Thyroid gland (tissue), 4 donors: ENCODE data around the gene TMEM145. TPM values are rescaled to one million over a fixed set of nuclear protein-coding genes. Genes with fewer than 3 reads are reported as not detected.
A peak's percentile ranks its signal among the peaks of the same experiment; 100 is the strongest.
"Not testable (repeated sequence)": the region's sequence is repeated elsewhere in the genome, so short reads cannot be mapped to it uniquely, and the experiment has no call there.

Experiments used
- DNase-seq, 2 donors: peaks; one replicate each; pipeline ENCODE4 v3.0.0-alpha.2; 2019
- H3K27ac ChIP-seq, 3 donors: fragments of 200-600 bp; sonication (generic); 1 replicate in 2 of 3; 2 replicates in 1 of 3; pipeline ENCODE4 v1.5.1; 2016 to 2019; ENCODE audit warnings: mild to moderate bottlenecking in 1 of 3, moderate library complexity in 1 of 3
- H3K27me3 ChIP-seq: fragments of 200-600 bp; sonication (generic); one replicate; pipeline ENCODE4 v1.5.1; 2019
- H3K36me3 ChIP-seq, 2 donors: fragments of 200-600 bp; sonication (generic); one replicate each; pipeline ENCODE4 v1.5.1; 2016 to 2019
- H3K4me1 ChIP-seq, 2 donors: fragments of 200-600 bp; sonication (generic); one replicate each; pipeline ENCODE4 v1.5.1; 2017 to 2019
- H3K4me3 ChIP-seq, 3 donors: fragments of 200-600 bp; sonication (generic); replicated peaks in 1 of 3; 1 replicate in 2 of 3; 2 replicates in 1 of 3; pipeline ENCODE4 v1.5.1; 2016; ENCODE audit warnings: mild to moderate bottlenecking in 1 of 3
- H3K9me3 ChIP-seq: fragments of 200-600 bp; sonication (generic); one replicate; pipeline ENCODE4 v1.5.1; 2017
- POLR2A ChIP-seq, 2 donors: fragments of 450-650 bp; IDR thresholded peaks; one replicate each; pipeline ENCODE4 v1.6.1; 2017; ENCODE audit warnings: antibody characterized with exemption in 2 of 2, mild to moderate bottlenecking in 2 of 2, moderate library complexity in 1 of 2
- WGBS, 2 donors: methylation state at CpG; one replicate each; pipeline ENCODE4 v1.1.5; 2017; 5-methylcytosine and 5-hydroxymethylcytosine counted together
- intact Hi-C: fragments of 100-400 bp; cut with DNase I; formaldehyde crosslinking; loops from one replicate; pipeline ENCODE4 v1.15.1; 2023
- total RNA-seq, 4 donors: library from RNA; depleted of rRNA; stranded (reverse); fragments of >200 nt; gene quantifications; one replicate each; pipeline ENCODE4 v1.2.3, GENCODE V29; 2016
- TF ChIP-seq, protein P1 (sequence below), 6 experiments: fragments of 200-600 bp in 3 of 6; fragments of 450-650 bp in 3 of 6; sonication (generic) in 3 of 6; IDR thresholded peaks; one replicate each; pipeline ENCODE4 v1.5.1; 2016 to 2019; ENCODE audit warnings: antibody characterized with exemption in 6 of 6, mild to moderate bottlenecking in 2 of 6, inconsistent platforms in 1 of 6, moderate library complexity in 1 of 6

TMEM145 gene
- 1 to 10 TPM in 1 of 4 donors, not detected in 3; 2.8 TPM for total RNA-seq

DNA sequence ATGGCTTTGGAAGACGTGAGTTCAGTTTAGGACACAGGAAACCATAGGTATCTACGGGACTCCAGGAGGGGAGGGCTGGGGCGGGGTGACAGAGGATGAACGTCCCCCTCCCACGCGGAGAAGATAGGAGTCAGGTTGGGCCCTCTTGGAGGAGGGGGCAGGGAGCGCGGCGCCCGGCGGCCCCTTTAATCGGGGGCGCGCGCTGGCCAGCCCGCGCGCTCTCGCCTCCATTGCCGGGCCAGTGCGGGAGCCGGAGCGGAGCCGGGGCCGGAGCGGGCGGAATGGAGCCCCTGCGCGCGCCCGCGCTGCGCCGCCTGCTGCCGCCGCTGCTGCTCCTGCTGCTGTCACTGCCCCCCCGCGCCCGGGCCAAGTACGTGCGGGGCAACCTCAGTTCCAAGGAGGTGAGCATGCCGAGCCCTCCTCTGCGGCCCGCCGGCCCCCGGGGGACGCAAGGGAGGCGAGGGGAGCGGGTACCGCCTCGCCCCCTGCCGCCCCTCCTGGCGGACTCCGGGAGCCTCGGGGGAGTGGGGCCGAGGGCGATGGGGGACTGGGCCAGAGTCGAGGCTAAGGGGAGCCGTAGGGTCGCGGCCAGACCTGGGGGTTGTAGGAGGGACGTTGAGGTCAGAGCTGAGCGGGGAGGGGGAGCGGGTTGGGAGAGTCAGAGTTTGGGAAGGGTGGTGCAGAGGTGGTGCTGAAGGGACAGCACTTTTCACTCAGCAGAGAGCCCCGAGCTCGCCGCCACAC, at the start of gene TMEM145:
Gene TMEM145 (plus strand): TSS at position 214 of the 744 bp plus-strand sequence. CDS start 68 bp downstream, at position 282.
- no peaks in the 10 kb centered on the region for H3K9me3 ChIP-seq
- peak in 1 of 2 donors; percentile 29 for DNase-seq
- H3K27me3 ChIP-seq, result no peaks in the 10 kb centered on the region
- peaks cover 5 to 10% of the 10 kb centered on the region in 2 donors for H3K4me1 ChIP-seq
- no peak for TF ChIP-seq POLR2A (IDR thresholded peaks at IDR 0.05)
- TF ChIP-seq, protein P1, sequence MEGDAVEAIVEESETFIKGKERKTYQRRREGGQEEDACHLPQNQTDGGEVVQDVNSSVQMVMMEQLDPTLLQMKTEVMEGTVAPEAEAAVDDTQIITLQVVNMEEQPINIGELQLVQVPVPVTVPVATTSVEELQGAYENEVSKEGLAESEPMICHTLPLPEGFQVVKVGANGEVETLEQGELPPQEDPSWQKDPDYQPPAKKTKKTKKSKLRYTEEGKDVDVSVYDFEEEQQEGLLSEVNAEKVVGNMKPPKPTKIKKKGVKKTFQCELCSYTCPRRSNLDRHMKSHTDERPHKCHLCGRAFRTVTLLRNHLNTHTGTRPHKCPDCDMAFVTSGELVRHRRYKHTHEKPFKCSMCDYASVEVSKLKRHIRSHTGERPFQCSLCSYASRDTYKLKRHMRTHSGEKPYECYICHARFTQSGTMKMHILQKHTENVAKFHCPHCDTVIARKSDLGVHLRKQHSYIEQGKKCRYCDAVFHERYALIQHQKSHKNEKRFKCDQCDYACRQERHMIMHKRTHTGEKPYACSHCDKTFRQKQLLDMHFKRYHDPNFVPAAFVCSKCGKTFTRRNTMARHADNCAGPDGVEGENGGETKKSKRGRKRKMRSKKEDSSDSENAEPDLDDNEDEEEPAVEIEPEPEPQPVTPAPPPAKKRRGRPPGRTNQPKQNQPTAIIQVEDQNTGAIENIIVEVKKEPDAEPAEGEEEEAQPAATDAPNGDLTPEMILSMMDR (IDR thresholded peaks at IDR 0.05), result no peak
- peak within 1 kb of the TSS in 1 of 3 donors; percentile 24 for H3K4me3 ChIP-seq
- intact Hi-C loops, result no loop called here
- 2 to 6% methylated on average over 13 to 18 of the region's 67 CpGs for WGBS, 2 donors
- H3K27ac ChIP-seq, result no peak within 1 kb of the TSS
- H3K36me3 ChIP-seq, result no peaks in the 10 kb centered on the region

DNA sequence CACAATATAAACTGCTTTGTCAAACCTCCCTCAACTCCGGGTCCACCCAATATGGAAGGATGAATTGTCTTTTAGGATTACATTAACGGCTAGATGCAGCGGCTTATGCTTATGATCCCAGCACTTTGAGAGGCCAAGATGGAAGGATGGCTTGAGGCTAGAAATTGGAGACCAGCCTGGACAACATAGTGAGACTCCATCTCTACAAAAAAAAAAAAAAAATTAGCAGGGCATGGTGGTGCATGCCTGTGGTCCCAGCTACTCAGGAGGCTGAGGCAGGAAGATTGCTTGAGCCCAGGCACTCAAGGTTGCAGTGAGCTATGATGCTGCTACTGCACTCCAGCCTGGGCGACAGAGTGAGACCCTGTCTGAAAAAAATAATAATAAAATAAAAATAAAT, 47.0 kb upstream of the TMEM145 start:
- H3K4me3 ChIP-seq, H3K36me3 ChIP-seq, H3K27me3 ChIP-seq, H3K27ac ChIP-seq, DNase-seq, intact Hi-C loops, H3K9me3 ChIP-seq: not testable (repeated sequence)
- WGBS, 2 donors, result 89 to 90% methylated on average over 4 of the region's 4 CpGs
- peaks cover 19 to 21% of the 10 kb centered on the region in 2 donors for H3K4me1 ChIP-seq

DNA sequence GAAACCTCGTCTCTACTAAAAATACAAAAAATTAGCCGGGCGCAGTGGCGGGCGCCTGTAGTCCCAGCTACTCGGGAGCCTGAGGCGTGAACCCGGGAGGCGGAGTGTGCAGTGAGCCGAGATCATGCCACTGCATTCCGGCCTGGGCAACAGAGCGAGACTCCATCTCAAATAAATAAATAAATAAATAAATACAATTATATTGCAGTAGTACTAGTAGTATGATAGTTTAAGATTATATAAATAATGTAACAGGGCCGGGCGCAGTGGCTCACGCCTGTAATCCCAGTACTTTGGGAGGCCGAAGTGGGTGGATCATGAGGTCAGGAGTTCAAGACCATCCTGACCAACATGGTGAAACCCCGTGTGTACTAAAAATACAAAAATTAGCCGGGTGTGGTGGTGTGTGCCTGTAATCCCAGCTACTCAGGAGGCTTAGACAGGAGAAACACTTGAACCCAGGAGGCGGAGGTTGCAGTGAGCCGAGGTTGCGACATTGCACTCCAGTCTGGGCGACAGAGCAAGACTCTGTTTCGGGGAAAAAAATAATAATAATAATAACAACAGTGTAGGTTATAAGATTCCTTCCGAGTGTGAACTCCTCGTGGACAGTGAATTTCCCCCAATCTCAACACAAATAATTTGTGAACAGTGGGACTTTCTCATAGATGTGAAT, 46.0 kb upstream of the TMEM145 start:
- H3K27ac ChIP-seq, DNase-seq, H3K36me3 ChIP-seq, H3K9me3 ChIP-seq, intact Hi-C loops, H3K4me3 ChIP-seq, H3K27me3 ChIP-seq: not testable (repeated sequence)
- WGBS, 2 donors, result 87% methylated on average over 25 of the region's 25 CpGs
- peaks cover 20 to 29% of the 10 kb centered on the region in 2 donors for H3K4me1 ChIP-seq

DNA sequence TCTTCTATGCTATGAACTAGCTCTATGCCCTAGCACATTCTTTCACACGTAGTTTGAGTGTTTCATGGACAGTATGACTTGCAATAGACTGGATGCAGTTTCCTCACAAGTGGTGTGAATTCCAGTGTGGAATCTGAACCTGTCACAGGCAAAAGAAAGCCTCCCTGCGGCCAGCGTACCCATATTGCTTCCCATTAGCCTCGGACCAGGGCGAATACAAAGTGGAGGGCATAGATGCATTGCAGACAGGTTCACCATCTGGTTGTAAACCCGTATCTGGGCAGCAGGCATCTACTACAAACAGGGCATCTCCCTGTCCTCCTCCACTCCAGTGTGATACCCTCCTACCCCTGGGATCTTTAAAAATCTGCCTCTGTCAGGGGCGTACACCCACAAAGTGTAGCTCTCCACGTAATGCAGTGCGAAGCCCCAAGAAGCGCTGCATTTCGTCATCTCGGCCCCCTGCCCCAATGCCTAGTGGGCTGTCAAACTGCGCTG, 45.4 kb upstream of the TMEM145 start:
- peak overlapping the region; percentile 4 to 66 (median 4) for H3K4me3 ChIP-seq
- WGBS, 2 donors, result 7 to 9% methylated on average over 7 to 13 of the region's 13 CpGs

DNA sequence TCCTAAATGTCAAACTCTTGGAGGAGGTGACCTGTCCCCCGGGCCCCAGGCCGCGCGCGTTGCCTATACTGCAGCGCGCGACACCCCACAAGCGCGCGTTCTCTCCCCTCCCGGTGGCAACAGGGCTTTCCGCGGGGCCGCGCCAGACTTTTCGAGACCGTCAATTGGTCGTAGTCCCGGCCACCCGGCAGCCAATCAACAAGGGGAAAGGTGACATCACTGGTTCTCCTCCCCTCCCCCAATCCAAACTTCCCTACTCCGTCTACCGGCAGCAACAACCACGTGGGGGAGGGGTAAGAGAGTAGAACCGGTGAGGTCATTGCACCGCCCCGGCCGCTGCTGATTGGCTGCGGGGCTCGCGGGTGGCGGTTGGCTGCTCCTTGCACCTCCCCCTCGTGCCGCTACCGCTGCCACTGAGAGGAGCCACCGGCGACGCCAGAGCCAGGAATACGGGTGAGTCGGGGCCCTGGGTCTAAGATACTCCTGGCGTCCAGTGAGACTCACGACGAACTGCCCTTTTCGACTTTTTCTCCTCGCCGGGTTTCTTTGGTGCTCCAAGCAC, 44.9 kb upstream of the TMEM145 start:
- H3K36me3 ChIP-seq, result peaks cover 13% of the 10 kb centered on the region in 2 donors
- no peaks in the 10 kb centered on the region for H3K9me3 ChIP-seq
- 0% methylated on average over 25 to 43 of the region's 46 CpGs for WGBS, 2 donors
- DNase-seq, result peak; percentile 99
- H3K27me3 ChIP-seq, result no peaks in the 10 kb centered on the region
- TF ChIP-seq, protein P1 (IDR thresholded peaks at IDR 0.05), result peak in 1 of 6 experiments; percentile 5
- peak in 1 of 2 donors; percentile 91 for TF ChIP-seq POLR2A (IDR thresholded peaks at IDR 0.05)
- H3K27ac ChIP-seq, result peak overlapping the region; percentile 96 to 100 (median 99)
- H3K4me1 ChIP-seq, result peaks cover 20 to 29% of the 10 kb centered on the region in 2 donors
- H3K4me3 ChIP-seq, result peak overlapping the region; percentile 30 to 66 (median 45)
- intact Hi-C loops, result no loop called here

More for the DNA sequence above, 45.4 kb upstream of the TMEM145 start:
- DNase-seq, result no peak
- Histone ChIP-seq H3K27ac (peak overlapping the region; percentile 96 to 100 (median 99)), H3K9me3 (no peaks in the 10 kb centered on the region), H3K36me3 (peaks cover 7% of the 10 kb centered on the region in 2 donors), H3K4me1 (peaks cover 20 to 29% of the 10 kb centered on the region in 2 donors), H3K27me3 (no peaks in the 10 kb centered on the region)
- TF ChIP-seq, protein P1 (IDR thresholded peaks at IDR 0.05), result peak in 1 of 6 experiments; percentile 2
- TF ChIP-seq POLR2A (IDR thresholded peaks at IDR 0.05), result no peak
- intact Hi-C loops, result no loop called here
